ENCODE measurements around the gene CYP8B1.

Gene CYP8B1

GRCh38 chr3:42850263-42850662 lies 25.4 kb downstream of the CYP8B1 start:
- DNase-seq: no peak

GRCh38 chr3:42849017-42849416 lies 26.7 kb downstream of the CYP8B1 start:
- DNase-seq: no peak

GRCh38 chr3:42847731-42848130 lies 27.9 kb downstream of the CYP8B1 start:
- DNase-seq: no peak

- no peak for DNase-seq
Observed at GRCh38 chr3:42846685-42847522, 28.8 kb downstream of the CYP8B1 start.

- no peak for DNase-seq
Observed at GRCh38 chr3:42844815-42845214, 30.9 kb downstream of the CYP8B1 start.

- no peak for DNase-seq
Observed at GRCh38 chr3:42844412-42844713, 31.3 kb downstream of the CYP8B1 start.

GRCh38 chr3:42843713-42844411 lies 31.8 kb downstream of the CYP8B1 start:
- DNase-seq: no peak

- DNase-seq: no peak
Observed at GRCh38 chr3:42841332-42841731, 34.3 kb downstream of the CYP8B1 start.

GRCh38 chr3:42839616-42840015 lies 36.1 kb downstream of the CYP8B1 start:
- peak; percentile 29 for DNase-seq

GRCh38 chr3:42838571-42838970 lies 37.1 kb downstream of the CYP8B1 start:
- DNase-seq: no peak

- DNase-seq: no peak
Observed at GRCh38 chr3:42836150-42837123, 39.2 kb downstream of the CYP8B1 start.

- DNase-seq: peak; percentile 28
Observed at GRCh38 chr3:42831321-42831713, 44.4 kb downstream of the CYP8B1 start.

- peak; percentile 8 for DNase-seq
Observed at GRCh38 chr3:42830437-42831320, 45.0 kb downstream of the CYP8B1 start.

- DNase-seq: no peak
Observed at GRCh38 chr3:42829628-42830436, 45.8 kb downstream of the CYP8B1 start.

- DNase-seq: no peak
Observed at GRCh38 chr3:42829083-42829627, 46.5 kb downstream of the CYP8B1 start.

GRCh38 chr3:42827654-42828053 lies 48.0 kb downstream of the CYP8B1 start:
- DNase-seq: no peak

GRCh38 chr3:42827023-42827422 lies 48.7 kb downstream of the CYP8B1 start:
- DNase-seq: no peak

GRCh38 chr3:42826141-42826540 lies 49.5 kb downstream of the CYP8B1 start:
- no peak for DNase-seq

GRCh38 chr3:42823351-42823750 lies 52.3 kb downstream of the CYP8B1 start:
- DNase-seq: no peak

GRCh38 chr3:42822828-42823227 lies 52.9 kb downstream of the CYP8B1 start:
- no peak for DNase-seq
